Measurements from ENCODE around the gene SEMA7A.
"Not testable (repeated sequence)": the region's sequence is repeated elsewhere in the genome, so short reads cannot be mapped to it uniquely, and the experiment has no call there.

The SEMA7A gene

GRCh38 chr15:74376825-74377581, 56.8 kb downstream of the SEMA7A start:
- no peak for DNase-seq (ENCODE audit: extremely low read depth in 1 of 2, low read depth in 1 of 2)

- no peak for DNase-seq (ENCODE audit: extremely low read depth in 1 of 2, low read depth in 1 of 2)
These were observed 57.5 kb downstream of the SEMA7A start for GRCh38 chr15:74376226-74376625.

DNA sequence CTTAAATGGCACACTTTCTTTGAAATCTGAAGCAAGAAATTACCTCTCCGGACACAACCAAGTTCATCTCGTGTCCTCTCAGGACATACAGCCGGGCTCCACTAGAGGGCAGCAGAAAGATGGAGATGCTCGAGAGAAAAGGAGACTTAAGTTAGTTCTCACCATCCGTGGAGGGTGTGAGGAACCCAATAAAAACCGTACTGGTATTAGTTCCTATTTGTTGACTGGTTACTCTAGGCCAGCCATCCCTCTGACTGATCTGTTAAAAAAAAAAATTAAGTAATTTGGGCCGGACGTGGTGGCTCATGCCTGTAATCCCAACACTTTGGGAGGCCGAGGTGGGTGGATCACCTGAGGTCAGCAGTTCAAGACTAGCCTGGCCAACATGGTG, 58.5 kb downstream of the SEMA7A start:
- peak; percentile 61 to 69 for DNase-seq (ENCODE audit: extremely low read depth in 1 of 2, low read depth in 1 of 2)

DNA sequence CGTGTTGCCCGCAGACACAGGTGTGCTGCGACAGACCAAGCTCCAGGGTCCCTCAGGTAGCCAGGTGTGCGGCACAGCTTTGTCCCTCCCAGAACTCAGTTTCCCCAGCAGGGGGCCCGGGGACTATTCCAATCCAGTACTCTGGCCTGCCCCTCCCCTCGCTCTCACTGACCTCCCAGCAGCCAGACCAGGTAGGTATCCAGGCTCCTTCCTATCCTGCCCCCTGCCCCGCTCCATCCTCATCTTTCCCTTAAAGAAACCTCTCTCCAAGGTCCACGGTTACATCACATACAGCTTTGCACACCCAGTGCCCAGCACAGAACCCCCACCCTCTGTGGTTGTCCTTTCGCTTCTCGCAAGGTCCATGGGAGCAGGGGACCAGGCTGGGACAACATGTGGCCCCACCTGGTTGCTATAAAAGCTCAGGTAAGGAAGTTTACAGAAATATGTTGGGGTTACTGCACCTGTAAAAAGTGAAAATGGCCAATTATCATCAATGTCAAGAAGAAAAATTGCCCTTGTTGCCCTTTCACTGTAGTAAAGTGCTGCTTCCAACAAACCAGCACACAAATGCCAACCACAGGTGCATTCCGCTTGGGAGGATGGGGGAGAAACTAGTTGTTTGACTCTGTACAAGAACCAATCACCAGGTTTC, 59.0 kb downstream of the SEMA7A start:
- no peak for DNase-seq (ENCODE audit: extremely low read depth in 1 of 2, low read depth in 1 of 2)

GRCh38 chr15:74373731-74374647, 59.8 kb downstream of the SEMA7A start:
- peak; percentile 84 to 94 for DNase-seq (ENCODE audit: extremely low read depth in 1 of 2, low read depth in 1 of 2)

DNA sequence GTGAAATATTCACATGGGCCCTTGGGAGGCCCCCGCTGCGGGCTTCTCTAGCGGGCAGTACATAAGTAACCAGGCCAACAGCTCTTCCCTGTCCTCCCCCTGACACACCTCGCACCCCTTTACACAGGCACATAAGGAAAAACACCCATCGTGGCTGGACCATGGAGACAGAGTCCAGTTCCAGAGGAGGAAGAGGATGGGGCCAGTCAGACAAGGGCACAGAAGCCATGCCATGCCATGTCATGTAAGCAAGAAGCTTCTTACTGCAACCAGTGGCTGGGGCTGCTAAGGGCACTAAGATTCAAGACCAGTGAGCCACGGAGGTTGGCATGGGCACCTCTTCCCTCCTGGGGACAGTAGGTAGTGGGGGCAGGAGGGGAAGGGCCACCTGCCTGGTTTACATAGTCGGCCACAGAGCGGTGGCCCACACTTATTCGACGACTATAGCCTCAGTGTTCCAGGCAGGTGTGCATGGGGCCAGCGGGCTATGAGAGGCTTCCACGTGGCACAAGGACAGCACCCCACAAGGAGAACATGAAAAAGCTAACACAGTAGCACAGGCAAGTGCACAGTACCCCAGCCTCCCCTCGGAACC, 60.6 kb downstream of the SEMA7A start:
- DNase-seq (ENCODE audit: extremely low read depth in 1 of 2, low read depth in 1 of 2), result no peak

- DNase-seq (ENCODE audit: extremely low read depth in 1 of 2, low read depth in 1 of 2), result no peak
These were observed 63.3 kb downstream of the SEMA7A start for GRCh38 chr15:74370471-74370870.

DNA sequence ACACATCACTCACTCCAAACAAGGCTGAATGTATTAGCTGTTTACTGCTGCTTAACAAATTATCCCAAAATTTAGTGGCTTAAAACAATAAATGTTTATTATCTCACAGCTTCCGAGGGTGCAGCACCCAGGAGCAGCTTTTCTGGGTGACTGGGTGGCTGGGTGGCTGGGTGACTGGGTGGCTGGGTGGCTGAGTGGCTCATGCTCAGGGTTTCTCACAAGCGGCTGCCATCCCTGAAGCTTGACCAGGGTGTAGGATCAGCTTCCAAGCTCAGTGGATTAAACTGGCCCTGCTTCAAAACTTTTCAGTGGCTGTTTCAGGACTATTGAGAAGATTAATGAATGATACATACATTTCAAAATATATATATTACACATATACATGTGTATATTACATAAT, 64.0 kb downstream of the SEMA7A start:
- no peak for DNase-seq (ENCODE audit: extremely low read depth in 1 of 2, low read depth in 1 of 2)

- DNase-seq (ENCODE audit: extremely low read depth in 1 of 2, low read depth in 1 of 2), result no peak
These were observed 64.5 kb downstream of the SEMA7A start for GRCh38 chr15:74369084-74369745.

- DNase-seq (ENCODE audit: extremely low read depth in 1 of 2, low read depth in 1 of 2), result no peak
These were observed 65.6 kb downstream of the SEMA7A start for GRCh38 chr15:74368121-74368520.

GRCh38 chr15:74367296-74367854, 66.4 kb downstream of the SEMA7A start, which contains the start of gene CYP11A1:
CYP11A1 (minus strand) TSS chr15:74367646; CDS start chr15:74367585, 61 bp downstream.
- no peak for DNase-seq (ENCODE audit: extremely low read depth in 1 of 2, low read depth in 1 of 2)

DNA sequence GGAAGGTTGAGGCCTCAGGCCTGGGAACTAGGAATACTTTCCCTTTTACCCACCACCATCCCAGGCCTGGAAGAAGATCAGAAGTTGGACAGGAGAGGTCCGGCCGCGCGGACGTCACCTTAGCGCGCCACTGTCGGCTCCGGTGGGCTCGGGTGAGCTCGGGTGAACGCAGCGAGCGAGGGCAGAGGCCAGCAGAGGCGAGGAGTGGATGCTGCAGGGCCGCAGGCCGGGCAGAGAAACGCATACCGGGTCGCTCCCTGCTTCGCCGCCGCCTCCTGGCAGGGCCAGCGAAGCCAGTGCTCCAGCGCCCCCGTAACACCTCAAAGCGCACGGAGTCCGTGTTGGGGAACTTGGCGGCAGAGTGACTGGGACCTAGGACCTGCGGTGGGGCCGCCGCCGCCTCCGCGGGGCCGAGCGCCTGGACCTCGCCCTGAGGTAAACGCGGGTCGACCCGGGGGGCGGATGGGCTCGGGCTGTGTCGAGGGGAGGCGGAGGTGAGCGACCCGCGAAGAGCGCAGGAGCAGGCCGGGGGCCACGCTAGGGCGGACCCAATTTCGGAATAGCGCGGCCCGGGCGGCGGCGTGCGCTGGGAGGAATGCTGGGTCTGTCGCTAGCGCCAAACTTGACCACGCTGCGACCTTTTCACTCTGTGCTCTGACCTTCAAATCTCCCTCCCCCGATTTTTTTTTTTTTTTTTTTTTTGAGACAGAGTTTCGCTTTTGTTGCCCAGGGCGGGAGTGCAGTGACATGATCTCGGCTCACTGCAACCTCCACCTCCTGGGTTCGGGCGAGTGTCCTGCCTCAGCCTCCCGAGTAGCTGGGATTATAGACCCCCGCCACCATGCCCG, 67.9 kb downstream of the SEMA7A start:
- DNase-seq (ENCODE audit: extremely low read depth in 1 of 2, low read depth in 1 of 2), result no peak

- no peak for DNase-seq (ENCODE audit: extremely low read depth in 1 of 2, low read depth in 1 of 2)
These were observed 68.7 kb downstream of the SEMA7A start for GRCh38 chr15:74364936-74365597.

DNA sequence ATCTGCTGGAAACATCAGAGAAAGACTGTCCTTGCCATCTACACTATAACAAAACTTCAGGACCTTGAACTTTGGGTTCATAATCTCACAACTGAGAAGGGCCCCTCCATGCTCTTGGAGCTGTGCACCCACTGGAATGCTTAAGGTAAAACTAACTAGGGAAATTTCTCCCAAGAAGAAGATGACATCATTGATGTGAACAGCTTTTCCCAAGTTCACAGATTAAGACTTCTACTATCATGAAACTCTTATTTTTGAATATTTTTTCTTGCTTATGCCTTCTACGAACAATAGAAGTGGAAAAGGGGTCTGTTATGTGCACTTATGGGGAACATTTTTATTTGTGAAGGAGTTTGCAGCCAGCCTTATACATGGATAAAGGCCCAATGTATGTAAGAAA, 71.3 kb downstream of the SEMA7A start:
- DNase-seq (ENCODE audit: extremely low read depth in 1 of 2, low read depth in 1 of 2), result no peak

GRCh38 chr15:74360855-74361254, 72.9 kb downstream of the SEMA7A start:
- DNase-seq (ENCODE audit: extremely low read depth in 1 of 2, low read depth in 1 of 2), result not testable (repeated sequence)

GRCh38 chr15:74359376-74359775, 74.4 kb downstream of the SEMA7A start:
- not testable (repeated sequence) for DNase-seq (ENCODE audit: extremely low read depth in 1 of 2, low read depth in 1 of 2)

Measured in activated CD8-positive, alpha-beta memory T cell treated with anti-CD3 and anti-CD28 coated beads for 1 hour (primary cell).